Anterior cingulate cortex (tissue), 58 donors: ENCODE results near the gene ZNF487.
"Not testable (repeated sequence)": the region's sequence is repeated elsewhere in the genome, so short reads cannot be mapped to it uniquely, and the experiment has no call there.

Experiments
- DNase-seq, 58 donors: peaks; one replicate each; lab custom pipeline; 2025; lab: John Stamatoyannopoulos, UW

Gene ZNF487

GRCh38 chr10:43403911-43404703 is 32.8 kb upstream of the ZNF487 start:
- no peak for DNase-seq

GRCh38 chr10:43404704-43405084 is 32.2 kb upstream of the ZNF487 start:
- DNase-seq: no peak

- DNase-seq: peak in 23 of 58 donors; percentile 6 to 63 (median 36)
These were observed 29.7 kb upstream of the ZNF487 start for GRCh38 chr10:43407148-43407575.

- peak in 53 of 58 donors; percentile 19 to 86 (median 60) for DNase-seq
These were observed 29.2 kb upstream of the ZNF487 start for GRCh38 chr10:43407576-43408330.

- peak in 1 of 58 donors; percentile 25 for DNase-seq
These were observed 28.6 kb upstream of the ZNF487 start for GRCh38 chr10:43408331-43408709.

GRCh38 chr10:43408710-43409384 is 28.1 kb upstream of the ZNF487 start, which contains the start of gene HNRNPF:
HNRNPF (minus strand) TSS chr10:43409186; CDS start chr10:43387884, 21,302 bp downstream.
- peak; percentile 52 to 97 (median 93) for DNase-seq

- peak in 18 of 58 donors; percentile 8 to 64 (median 44) for DNase-seq
These were observed 27.4 kb upstream of the ZNF487 start for GRCh38 chr10:43409385-43410109.

- peak in 2 of 58 donors; percentile 5 for DNase-seq
These were observed 26.6 kb upstream of the ZNF487 start for GRCh38 chr10:43410345-43410744.

- DNase-seq: no peak
These were observed 25.4 kb upstream of the ZNF487 start for GRCh38 chr10:43411536-43411935.

GRCh38 chr10:43415544-43415943 is 21.4 kb upstream of the ZNF487 start:
- no peak for DNase-seq

- DNase-seq: peak in 3 of 58 donors; percentile 6 to 16 (median 9)
These were observed 18.8 kb upstream of the ZNF487 start for GRCh38 chr10:43417950-43418768.

- DNase-seq: peak in 1 of 58 donors; percentile 45
These were observed 16.9 kb upstream of the ZNF487 start for GRCh38 chr10:43419997-43420368.

- DNase-seq: peak; percentile 49 to 88 (median 79)
These were observed 16.3 kb upstream of the ZNF487 start for GRCh38 chr10:43420369-43421200.

GRCh38 chr10:43421201-43421507 is 15.8 kb upstream of the ZNF487 start:
- DNase-seq: no peak

- DNase-seq: no peak
These were observed 15.4 kb upstream of the ZNF487 start for GRCh38 chr10:43421519-43421918.

- DNase-seq: not testable (repeated sequence)
These were observed 15.0 kb upstream of the ZNF487 start for GRCh38 chr10:43421944-43422343.

GRCh38 chr10:43424416-43424815 is 12.5 kb upstream of the ZNF487 start:
- no peak for DNase-seq

GRCh38 chr10:43426476-43426875 is 10.4 kb upstream of the ZNF487 start:
- not testable (repeated sequence) for DNase-seq
